Measurements from ENCODE around the gene GCK.

- TF ChIP-seq CTCF (conservative IDR thresholded peaks at IDR 0.05; ENCODE audit: low read length) (no peak), EZH2phosphoT487 (IDR thresholded peaks at IDR 0.05; ENCODE audit: borderline replicate concordance, low read depth, low read length) (no peak)
Observed at GRCh38 chr7:44227911-44228310, 38.7 kb upstream of the GCK start.

Measured in OCI-LY7 (cell line).